GM23338 (cell line): Measurements from ENCODE around the gene MAD1L1.

Experiments used
- CREB1 ChIP-seq: fragments of 250-450 bp; sonication (Bioruptor Pico); IDR thresholded peaks from 2 replicates; pipeline ENCODE4 v1.5.0; 2020; ENCODE audit warnings: low read depth, mild to moderate bottlenecking, moderate library complexity
- ETS1 ChIP-seq: IDR thresholded peaks from 2 replicates; pipeline ENCODE4 v1.6.1; 2016; ENCODE audit warnings: antibody characterized with exemption
- EZH2 ChIP-seq: fragments of 200-600 bp; sonication (generic); IDR thresholded peaks from one replicate; pipeline ENCODE4 v1.8.0; 2017; ENCODE audit warnings: antibody characterized with exemption, mild to moderate bottlenecking, low read depth; ENCODE audit not compliant: unreplicated experiment
- EZH2phosphoT487 ChIP-seq: fragments of 200-600 bp; sonication (generic); IDR thresholded peaks from one replicate; pipeline ENCODE4 v1.8.1; 2018; ENCODE audit warnings: antibody characterized with exemption; ENCODE audit not compliant: unreplicated experiment
- JUNB ChIP-seq: IDR thresholded peaks from one replicate; pipeline ENCODE4 v1.6.1; 2016; ENCODE audit warnings: antibody characterized with exemption; ENCODE audit not compliant: unreplicated experiment
- NANOG ChIP-seq: IDR thresholded peaks from 2 replicates; pipeline ENCODE4 v1.6.1; 2016; ENCODE audit warnings: antibody characterized with exemption, borderline replicate concordance
- POLR2AphosphoS5 ChIP-seq: IDR thresholded peaks from 2 replicates; pipeline ENCODE4 v1.6.1; 2016; ENCODE audit warnings: antibody characterized with exemption, low read depth
- ZNF114 ChIP-seq: fragments of 250-450 bp; sonication (Bioruptor Pico); IDR thresholded peaks from 2 replicates; pipeline ENCODE4 v1.5.0; 2020; ENCODE audit warnings: mild to moderate bottlenecking, moderate library complexity
- TF ChIP-seq, protein P1 (sequence below), 2 experiments: fragments of 200-600 bp in 1 of 2; sonication (generic) in 1 of 2; conservative IDR thresholded peaks; 2 replicates each; pipeline versions ENCODE4 v1.5.1 to v1.6.1; 2016 to 2017; ENCODE audit warnings: antibody characterized with exemption in 2 of 2, low read depth in 2 of 2, mild to moderate bottlenecking in 2 of 2, moderate library complexity in 1 of 2
- TF ChIP-seq, protein P2 (sequence below): IDR thresholded peaks from one replicate; pipeline ENCODE4 v1.6.1; 2018; ENCODE audit warnings: antibody characterized with exemption; ENCODE audit not compliant: unreplicated experiment
- TF ChIP-seq, protein P3 (sequence below): fragments of 250-450 bp; sonication (Bioruptor Pico); IDR thresholded peaks from 2 replicates; pipeline ENCODE4 v1.5.0; 2020; ENCODE audit warnings: mild to moderate bottlenecking, moderate library complexity

GRCh38 chr7:1785839-1786238 is 446.9 kb downstream of the MAD1L1 start:
- TF ChIP-seq, protein P1, sequence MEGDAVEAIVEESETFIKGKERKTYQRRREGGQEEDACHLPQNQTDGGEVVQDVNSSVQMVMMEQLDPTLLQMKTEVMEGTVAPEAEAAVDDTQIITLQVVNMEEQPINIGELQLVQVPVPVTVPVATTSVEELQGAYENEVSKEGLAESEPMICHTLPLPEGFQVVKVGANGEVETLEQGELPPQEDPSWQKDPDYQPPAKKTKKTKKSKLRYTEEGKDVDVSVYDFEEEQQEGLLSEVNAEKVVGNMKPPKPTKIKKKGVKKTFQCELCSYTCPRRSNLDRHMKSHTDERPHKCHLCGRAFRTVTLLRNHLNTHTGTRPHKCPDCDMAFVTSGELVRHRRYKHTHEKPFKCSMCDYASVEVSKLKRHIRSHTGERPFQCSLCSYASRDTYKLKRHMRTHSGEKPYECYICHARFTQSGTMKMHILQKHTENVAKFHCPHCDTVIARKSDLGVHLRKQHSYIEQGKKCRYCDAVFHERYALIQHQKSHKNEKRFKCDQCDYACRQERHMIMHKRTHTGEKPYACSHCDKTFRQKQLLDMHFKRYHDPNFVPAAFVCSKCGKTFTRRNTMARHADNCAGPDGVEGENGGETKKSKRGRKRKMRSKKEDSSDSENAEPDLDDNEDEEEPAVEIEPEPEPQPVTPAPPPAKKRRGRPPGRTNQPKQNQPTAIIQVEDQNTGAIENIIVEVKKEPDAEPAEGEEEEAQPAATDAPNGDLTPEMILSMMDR (conservative IDR thresholded peaks at IDR 0.05; ENCODE audit: low read depth in 2 of 2), result no peak
- TF ChIP-seq, protein P2, sequence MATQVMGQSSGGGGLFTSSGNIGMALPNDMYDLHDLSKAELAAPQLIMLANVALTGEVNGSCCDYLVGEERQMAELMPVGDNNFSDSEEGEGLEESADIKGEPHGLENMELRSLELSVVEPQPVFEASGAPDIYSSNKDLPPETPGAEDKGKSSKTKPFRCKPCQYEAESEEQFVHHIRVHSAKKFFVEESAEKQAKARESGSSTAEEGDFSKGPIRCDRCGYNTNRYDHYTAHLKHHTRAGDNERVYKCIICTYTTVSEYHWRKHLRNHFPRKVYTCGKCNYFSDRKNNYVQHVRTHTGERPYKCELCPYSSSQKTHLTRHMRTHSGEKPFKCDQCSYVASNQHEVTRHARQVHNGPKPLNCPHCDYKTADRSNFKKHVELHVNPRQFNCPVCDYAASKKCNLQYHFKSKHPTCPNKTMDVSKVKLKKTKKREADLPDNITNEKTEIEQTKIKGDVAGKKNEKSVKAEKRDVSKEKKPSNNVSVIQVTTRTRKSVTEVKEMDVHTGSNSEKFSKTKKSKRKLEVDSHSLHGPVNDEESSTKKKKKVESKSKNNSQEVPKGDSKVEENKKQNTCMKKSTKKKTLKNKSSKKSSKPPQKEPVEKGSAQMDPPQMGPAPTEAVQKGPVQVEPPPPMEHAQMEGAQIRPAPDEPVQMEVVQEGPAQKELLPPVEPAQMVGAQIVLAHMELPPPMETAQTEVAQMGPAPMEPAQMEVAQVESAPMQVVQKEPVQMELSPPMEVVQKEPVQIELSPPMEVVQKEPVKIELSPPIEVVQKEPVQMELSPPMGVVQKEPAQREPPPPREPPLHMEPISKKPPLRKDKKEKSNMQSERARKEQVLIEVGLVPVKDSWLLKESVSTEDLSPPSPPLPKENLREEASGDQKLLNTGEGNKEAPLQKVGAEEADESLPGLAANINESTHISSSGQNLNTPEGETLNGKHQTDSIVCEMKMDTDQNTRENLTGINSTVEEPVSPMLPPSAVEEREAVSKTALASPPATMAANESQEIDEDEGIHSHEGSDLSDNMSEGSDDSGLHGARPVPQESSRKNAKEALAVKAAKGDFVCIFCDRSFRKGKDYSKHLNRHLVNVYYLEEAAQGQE, result no peak
- TF ChIP-seq EZH2 (no peak), POLR2AphosphoS5 (no peak), JUNB (no peak), CREB1 (CRISPR knock-in tag) (no peak), EZH2phosphoT487 (no peak), NANOG (no peak), ETS1 (no peak), ZNF114 (CRISPR knock-in tag) (no peak)
- TF ChIP-seq, protein P3, sequence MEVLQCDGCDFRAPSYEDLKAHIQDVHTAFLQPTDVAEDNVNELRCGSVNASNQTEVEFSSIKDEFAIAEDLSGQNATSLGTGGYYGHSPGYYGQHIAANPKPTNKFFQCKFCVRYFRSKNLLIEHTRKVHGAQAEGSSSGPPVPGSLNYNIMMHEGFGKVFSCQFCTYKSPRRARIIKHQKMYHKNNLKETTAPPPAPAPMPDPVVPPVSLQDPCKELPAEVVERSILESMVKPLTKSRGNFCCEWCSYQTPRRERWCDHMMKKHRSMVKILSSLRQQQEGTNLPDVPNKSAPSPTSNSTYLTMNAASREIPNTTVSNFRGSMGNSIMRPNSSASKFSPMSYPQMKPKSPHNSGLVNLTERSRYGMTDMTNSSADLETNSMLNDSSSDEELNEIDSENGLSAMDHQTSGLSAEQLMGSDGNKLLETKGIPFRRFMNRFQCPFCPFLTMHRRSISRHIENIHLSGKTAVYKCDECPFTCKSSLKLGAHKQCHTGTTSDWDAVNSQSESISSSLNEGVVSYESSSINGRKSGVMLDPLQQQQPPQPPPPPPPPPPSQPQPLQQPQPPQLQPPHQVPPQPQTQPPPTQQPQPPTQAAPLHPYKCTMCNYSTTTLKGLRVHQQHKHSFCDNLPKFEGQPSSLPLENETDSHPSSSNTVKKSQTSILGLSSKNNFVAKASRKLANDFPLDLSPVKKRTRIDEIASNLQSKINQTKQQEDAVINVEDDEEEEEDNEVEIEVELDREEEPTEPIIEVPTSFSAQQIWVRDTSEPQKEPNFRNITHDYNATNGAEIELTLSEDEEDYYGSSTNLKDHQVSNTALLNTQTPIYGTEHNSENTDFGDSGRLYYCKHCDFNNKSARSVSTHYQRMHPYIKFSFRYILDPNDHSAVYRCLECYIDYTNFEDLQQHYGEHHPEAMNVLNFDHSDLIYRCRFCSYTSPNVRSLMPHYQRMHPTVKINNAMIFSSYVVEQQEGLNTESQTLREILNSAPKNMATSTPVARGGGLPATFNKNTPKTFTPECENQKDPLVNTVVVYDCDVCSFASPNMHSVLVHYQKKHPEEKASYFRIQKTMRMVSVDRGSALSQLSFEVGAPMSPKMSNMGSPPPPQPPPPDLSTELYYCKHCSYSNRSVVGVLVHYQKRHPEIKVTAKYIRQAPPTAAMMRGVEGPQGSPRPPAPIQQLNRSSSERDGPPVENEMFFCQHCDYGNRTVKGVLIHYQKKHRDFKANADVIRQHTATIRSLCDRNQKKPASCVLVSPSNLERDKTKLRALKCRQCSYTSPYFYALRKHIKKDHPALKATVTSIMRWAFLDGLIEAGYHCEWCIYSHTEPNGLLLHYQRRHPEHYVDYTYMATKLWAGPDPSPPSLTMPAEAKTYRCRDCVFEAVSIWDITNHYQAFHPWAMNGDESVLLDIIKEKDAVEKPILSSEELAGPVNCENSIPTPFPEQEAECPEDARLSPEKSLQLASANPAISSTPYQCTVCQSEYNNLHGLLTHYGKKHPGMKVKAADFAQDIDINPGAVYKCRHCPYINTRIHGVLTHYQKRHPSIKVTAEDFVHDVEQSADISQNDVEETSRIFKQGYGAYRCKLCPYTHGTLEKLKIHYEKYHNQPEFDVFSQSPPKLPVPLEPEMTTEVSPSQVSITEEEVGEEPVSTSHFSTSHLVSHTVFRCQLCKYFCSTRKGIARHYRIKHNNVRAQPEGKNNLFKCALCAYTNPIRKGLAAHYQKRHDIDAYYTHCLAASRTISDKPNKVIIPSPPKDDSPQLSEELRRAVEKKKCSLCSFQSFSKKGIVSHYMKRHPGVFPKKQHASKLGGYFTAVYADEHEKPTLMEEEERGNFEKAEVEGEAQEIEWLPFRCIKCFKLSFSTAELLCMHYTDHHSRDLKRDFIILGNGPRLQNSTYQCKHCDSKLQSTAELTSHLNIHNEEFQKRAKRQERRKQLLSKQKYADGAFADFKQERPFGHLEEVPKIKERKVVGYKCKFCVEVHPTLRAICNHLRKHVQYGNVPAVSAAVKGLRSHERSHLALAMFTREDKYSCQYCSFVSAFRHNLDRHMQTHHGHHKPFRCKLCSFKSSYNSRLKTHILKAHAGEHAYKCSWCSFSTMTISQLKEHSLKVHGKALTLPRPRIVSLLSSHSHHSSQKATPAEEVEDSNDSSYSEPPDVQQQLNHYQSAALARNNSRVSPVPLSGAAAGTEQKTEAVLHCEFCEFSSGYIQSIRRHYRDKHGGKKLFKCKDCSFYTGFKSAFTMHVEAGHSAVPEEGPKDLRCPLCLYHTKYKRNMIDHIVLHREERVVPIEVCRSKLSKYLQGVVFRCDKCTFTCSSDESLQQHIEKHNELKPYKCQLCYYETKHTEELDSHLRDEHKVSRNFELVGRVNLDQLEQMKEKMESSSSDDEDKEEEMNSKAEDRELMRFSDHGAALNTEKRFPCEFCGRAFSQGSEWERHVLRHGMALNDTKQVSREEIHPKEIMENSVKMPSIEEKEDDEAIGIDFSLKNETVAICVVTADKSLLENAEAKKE (CRISPR knock-in tag), result no peak
